Caco-2 (cell line): Measurements from ENCODE around the gene REP15. TPM values are rescaled to one million over a fixed set of nuclear protein-coding genes. Genes with fewer than 3 reads are reported as not detected.

Experiments used
- BruUV-seq: library from RNA; stranded (reverse); fragments of 400-500 nt; replicated peaks from 2 replicates; lab custom pipeline; 2021; lab: Mats Ljungman, UMichigan
- CTCF ChIA-PET: fragments of 300-600 bp; sonication (Branson Sonifier 250); formaldehyde crosslinking; loops from one replicate; lab custom pipeline; 2022; ENCODE audit warnings: antibody characterized with exemption; lab: Charles Lee
- POLR2A ChIA-PET: fragments of 300-600 bp; sonication (Branson Sonifier 250); formaldehyde crosslinking; loops from one replicate; lab custom pipeline; 2022; ENCODE audit warnings: antibody characterized with exemption; lab: Charles Lee
- DNase-seq, 2 experiments: peaks; one replicate each; pipeline versions ENCODE4 v3.0.0 to v3.0.0-alpha.2; 2020 to 2022
- H3K27me3 ChIP-seq: replicated peaks from 2 replicates; pipeline ENCODE4 v1.6.0; 2011; ENCODE audit warnings: low read length; ENCODE audit not compliant: control insufficient read depth, insufficient read depth
- H3K36me3 ChIP-seq: 2 replicates; pipeline ENCODE4 v1.5.1; 2011; ENCODE audit warnings: low read length; ENCODE audit not compliant: control insufficient read depth, insufficient read depth
- H3K4me1 ChIP-seq: fragments of 250-450 bp; sonication (Bioruptor Pico); 2 replicates; pipeline ENCODE4 v1.5.1; 2020; ENCODE audit warnings: mild to moderate bottlenecking
- H3K4me3 ChIP-seq: 2 replicates; pipeline ENCODE4 v1.5.1; 2011; ENCODE audit warnings: low read depth, mild to moderate bottlenecking, control low read depth, low read length
- H3K9me3 ChIP-seq: fragments of 250-450 bp; sonication (Bioruptor Pico); 2 replicates; pipeline ENCODE4 v1.5.1; 2020; ENCODE audit warnings: mild to moderate bottlenecking, moderate library complexity
- H3K27ac Mint-ChIP-seq: one replicate; pipeline ENCODE4 v1.8.0; 2022; ENCODE audit warnings: mixed read lengths; ENCODE audit not compliant: unreplicated experiment
- H3K27me3 Mint-ChIP-seq: one replicate; pipeline ENCODE4 v1.8.0; 2022; ENCODE audit warnings: mixed read lengths; ENCODE audit not compliant: insufficient read depth, unreplicated experiment
- H3K36me3 Mint-ChIP-seq: one replicate; pipeline ENCODE4 v1.8.0; 2022; ENCODE audit warnings: mild to moderate bottlenecking, mixed read lengths; ENCODE audit not compliant: insufficient read depth, unreplicated experiment
- H3K4me1 Mint-ChIP-seq: one replicate; pipeline ENCODE4 v1.8.0; 2022; ENCODE audit warnings: low read depth, mixed read lengths; ENCODE audit not compliant: unreplicated experiment
- H3K4me3 Mint-ChIP-seq: one replicate; pipeline ENCODE4 v1.8.0; 2022; ENCODE audit warnings: mild to moderate bottlenecking, moderate library complexity, mixed read lengths; ENCODE audit not compliant: unreplicated experiment
- H3K9me3 Mint-ChIP-seq: one replicate; pipeline ENCODE4 v1.8.0; 2022; ENCODE audit warnings: mixed read lengths; ENCODE audit not compliant: unreplicated experiment
- CTCF ChIP-seq, 2 experiments: fragments of 200-600 bp in 1 of 2; IDR thresholded peaks; 1 replicate in 1 of 2; 2 replicates in 1 of 2; pipeline versions ENCODE4 v1.5.1 to v1.8.0; 2011 to 2022; ENCODE audit warnings: antibody characterized with exemption in 1 of 2, control low read depth in 1 of 2, inconsistent platforms in 1 of 2, low read depth in 1 of 2, low read length in 1 of 2, mild to moderate bottlenecking in 1 of 2, moderate library complexity in 1 of 2; ENCODE audit not compliant: insufficient read depth in 1 of 2, severe bottlenecking in 1 of 2, unreplicated experiment in 1 of 2
- intact Hi-C: fragments of 100-400 bp; cut with micrococcal nuclease; formaldehyde crosslinking; loops from one replicate; pipeline ENCODE4 v1.10.0; 2022; ENCODE audit not compliant: unreplicated experiment
- total RNA-seq: library from RNA; stranded (reverse); gene quantifications from 2 replicates; pipeline ENCODE4 v1.2.3, GENCODE V29; 2022

Gene REP15
- total RNA-seq, 1 experiment from 2014 or later: 2.3 TPM

- H3K36me3 Mint-ChIP-seq: peaks cover 84% of the 10 kb centered on the region
- CTCF ChIA-PET: interaction anchor here (0.6 to 1.1 kb wide), 4 partner anchors 9 to 150 kb away, joined by 3 to 5 read pairs (median 3); no protein-coding TSS in a partner anchor
- H3K27me3 Mint-ChIP-seq: no peaks in the 10 kb centered on the region
- BruUV-seq: no TSS peak
- TF ChIP-seq CTCF (IDR thresholded peaks at IDR 0.05; ENCODE audit: insufficient read depth in 1 of 2, low read depth in 1 of 2, low read length in 1 of 2, severe bottlenecking in 1 of 2, unreplicated experiment in 1 of 2): no peak
- DNase-seq: no peak
- Histone ChIP-seq H3K4me3 (no peak overlapping the region), H3K9me3 (no peaks in the 10 kb centered on the region), H3K27me3 (no peaks in the 10 kb centered on the region), H3K36me3 (peaks cover 5% of the 10 kb centered on the region), H3K4me1 (peaks cover 5% of the 10 kb centered on the region; the same call in 1 of the 2 replicates)
- no peak overlapping the region for H3K27ac Mint-ChIP-seq
- intact Hi-C loops: no loop called here
- no peak overlapping the region for H3K4me3 Mint-ChIP-seq
- no peaks in the 10 kb centered on the region for H3K9me3 Mint-ChIP-seq
- peaks cover 11% of the 10 kb centered on the region for H3K4me1 Mint-ChIP-seq
- POLR2A ChIA-PET: interaction anchor here (0.8 kb wide), 1 partner anchor 92 kb away, joined by 6 read pairs; the partner anchor contains the start of genes KLHL42 and MANSC4
Measured at GRCh38 chr12:27688671-27689070, 7.6 kb upstream of the REP15 start.

GRCh38 chr12:27689558-27690180 lies 6.6 kb upstream of the REP15 start:
- Mint-ChIP-seq H3K4me1 (peaks cover 11% of the 10 kb centered on the region), H3K4me3 (no peak overlapping the region), H3K27ac (no peak overlapping the region), H3K27me3 (no peaks in the 10 kb centered on the region), H3K36me3 (peaks cover 82% of the 10 kb centered on the region), H3K9me3 (no peaks in the 10 kb centered on the region)
- ChIA-PET POLR2A (no interaction called here), CTCF (interaction anchor here (1.1 kb wide), 1 partner anchor 8 kb away, joined by 5 read pairs; no protein-coding TSS in a partner anchor)
- BruUV-seq: no TSS peak
- Histone ChIP-seq H3K27me3 (no peaks in the 10 kb centered on the region), H3K4me1 (peaks cover 5% of the 10 kb centered on the region; the same call in 1 of the 2 replicates), H3K36me3 (peaks cover 5% of the 10 kb centered on the region), H3K9me3 (no peaks in the 10 kb centered on the region), H3K4me3 (no peak overlapping the region)
- no peak for TF ChIP-seq CTCF (IDR thresholded peaks at IDR 0.05; ENCODE audit: insufficient read depth in 1 of 2, low read depth in 1 of 2, low read length in 1 of 2, severe bottlenecking in 1 of 2, unreplicated experiment in 1 of 2)
- no peak for DNase-seq
- intact Hi-C loops: no loop called here

- H3K27me3 ChIP-seq: no peaks in the 10 kb centered on the region
- Mint-ChIP-seq H3K4me1 (peaks cover 25% of the 10 kb centered on the region), H3K9me3 (no peaks in the 10 kb centered on the region), H3K4me3 (no peak overlapping the region), H3K27me3 (no peaks in the 10 kb centered on the region), H3K36me3 (peaks cover 65% of the 10 kb centered on the region), H3K27ac (no peak overlapping the region)
- no peak for DNase-seq
- no peak for TF ChIP-seq CTCF (IDR thresholded peaks at IDR 0.05; ENCODE audit: insufficient read depth in 1 of 2, low read depth in 1 of 2, low read length in 1 of 2, severe bottlenecking in 1 of 2, unreplicated experiment in 1 of 2)
- intact Hi-C loops: no loop called here
- H3K9me3 ChIP-seq: no peaks in the 10 kb centered on the region
- peaks cover 10% of the 10 kb centered on the region for H3K4me1 ChIP-seq
- CTCF ChIA-PET: no interaction called here
- peaks cover 5% of the 10 kb centered on the region for H3K36me3 ChIP-seq
- no peak overlapping the region for H3K4me3 ChIP-seq
- BruUV-seq: no TSS peak
- POLR2A ChIA-PET: no interaction called here
Measured at GRCh38 chr12:27693403-27693802, 2.8 kb upstream of the REP15 start.
